NCI-H510A treated with DMSO at 0.1 percent for 48 hours (cell line): ENCODE measurements around the gene RALY.
A peak's percentile ranks its signal among the peaks of the same experiment; 100 is the strongest.
"Not testable (repeated sequence)": the region's sequence is repeated elsewhere in the genome, so short reads cannot be mapped to it uniquely, and the experiment has no call there.

Experiments used
- DNase-seq: peaks from one replicate; lab custom pipeline; 2025; lab: John Stamatoyannopoulos, UW

The RALY gene

DNA sequence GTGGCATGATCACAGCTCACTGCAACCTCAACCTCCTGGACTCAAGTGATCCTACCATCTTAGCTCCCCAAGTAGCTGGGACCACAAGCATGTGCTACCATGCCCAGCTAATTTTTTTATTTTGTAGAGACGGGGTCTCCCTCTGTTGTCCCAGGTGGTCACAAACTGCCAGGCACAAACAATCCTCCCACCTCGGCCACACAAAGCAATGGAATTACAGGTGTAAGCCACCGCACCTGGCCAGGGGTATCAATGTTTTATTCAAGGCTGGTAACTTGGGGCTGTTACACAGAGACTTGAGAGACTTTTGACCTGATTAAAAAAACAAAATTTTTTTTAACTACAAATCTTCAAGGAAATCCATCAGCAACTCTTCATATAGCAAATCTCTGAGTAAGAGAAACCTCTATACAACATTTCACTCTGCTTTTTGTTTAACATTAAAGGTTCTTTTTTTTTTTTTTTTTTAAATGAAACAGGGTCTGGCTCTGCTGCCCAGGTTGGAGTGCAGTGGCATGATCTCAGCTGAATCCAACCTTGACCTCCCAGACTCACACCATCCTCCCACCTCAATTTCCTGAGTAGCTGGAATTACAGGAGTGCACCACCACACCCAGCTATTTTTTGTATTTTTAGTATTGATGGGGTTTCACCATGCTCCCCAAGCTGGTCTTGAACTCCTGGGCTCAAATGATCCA is 112.4 kb downstream of the RALY start:
- DNase-seq = no peak

DNA sequence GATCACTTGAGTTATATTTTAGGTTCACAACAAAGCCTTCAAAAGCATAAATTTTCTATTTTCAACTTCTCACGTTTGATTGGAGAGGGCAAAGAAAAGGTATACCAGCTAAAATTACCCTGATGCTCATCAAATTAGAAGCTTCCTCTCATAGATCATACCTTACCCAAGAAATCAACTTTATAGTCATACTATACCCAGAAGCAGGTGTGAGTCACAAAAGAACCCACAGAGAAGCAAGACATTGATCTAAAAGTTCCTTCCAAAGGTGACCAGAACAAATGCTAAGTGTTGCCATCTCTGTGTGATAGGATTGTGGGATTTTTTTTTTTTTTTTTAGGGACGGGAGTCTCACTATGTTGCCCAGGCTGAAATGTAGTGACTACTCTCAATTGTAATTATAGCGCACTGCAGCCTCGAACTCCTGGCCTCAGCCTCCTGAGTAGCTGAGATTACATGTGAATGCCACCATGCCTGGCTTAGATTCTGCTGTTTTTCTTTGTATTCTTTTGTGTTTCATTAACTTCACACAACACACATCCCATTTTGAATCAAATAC is 115.0 kb downstream of the RALY start:
- no peak for DNase-seq

DNA sequence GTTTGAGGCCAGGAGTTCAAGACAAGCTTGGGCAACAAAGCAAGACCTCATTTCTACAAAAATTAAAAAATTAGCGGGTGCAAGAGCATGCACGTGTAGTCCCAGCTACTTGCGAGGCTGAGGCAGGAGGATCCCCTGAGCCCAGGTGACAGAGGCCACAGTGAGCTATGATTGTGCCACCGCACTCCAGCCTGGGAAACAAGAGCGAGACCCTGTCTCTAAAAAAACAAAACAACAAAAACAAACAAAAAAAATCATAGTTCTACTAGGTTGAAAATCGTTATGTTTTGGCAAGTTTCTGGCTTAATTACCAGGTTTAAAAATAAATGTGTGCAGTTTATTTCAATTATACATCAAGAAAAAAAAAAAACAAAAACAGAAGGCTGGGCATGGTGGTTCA is 115.7 kb downstream of the RALY start:
- no peak for DNase-seq

DNA sequence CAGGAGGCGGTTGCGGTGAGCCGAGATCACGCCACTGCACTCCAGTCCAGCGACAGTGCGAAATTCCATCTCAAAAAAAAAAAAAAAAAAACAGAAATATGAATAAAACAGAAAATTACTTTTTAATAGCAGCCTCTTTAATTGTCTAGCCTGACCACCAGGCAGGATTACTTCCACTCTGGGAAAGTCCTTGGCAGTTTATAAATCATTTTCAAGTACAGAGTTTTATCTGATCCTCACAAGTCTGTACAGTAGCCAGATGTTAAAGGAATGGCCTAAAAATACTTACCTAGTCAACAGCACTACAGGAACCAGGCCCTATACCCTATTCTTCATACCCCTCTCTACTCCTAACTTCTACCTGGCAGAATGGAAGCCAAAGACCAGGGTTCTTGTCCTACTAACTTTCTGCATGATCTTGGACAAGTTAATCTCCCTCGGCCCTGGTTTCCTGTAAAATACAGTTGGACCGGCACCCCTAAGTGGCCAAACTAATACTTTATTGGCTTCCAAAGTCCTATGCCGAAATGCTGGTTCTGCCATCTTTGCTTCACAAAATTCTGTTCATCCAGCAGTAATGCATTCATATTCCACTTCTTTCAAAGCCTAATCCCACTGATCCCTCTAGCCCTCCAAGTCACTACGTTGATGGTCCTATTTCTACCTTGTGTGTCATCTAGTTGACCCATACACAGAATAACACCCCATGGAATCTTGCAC is 116.5 kb downstream of the RALY start:
- DNase-seq = no peak

DNA sequence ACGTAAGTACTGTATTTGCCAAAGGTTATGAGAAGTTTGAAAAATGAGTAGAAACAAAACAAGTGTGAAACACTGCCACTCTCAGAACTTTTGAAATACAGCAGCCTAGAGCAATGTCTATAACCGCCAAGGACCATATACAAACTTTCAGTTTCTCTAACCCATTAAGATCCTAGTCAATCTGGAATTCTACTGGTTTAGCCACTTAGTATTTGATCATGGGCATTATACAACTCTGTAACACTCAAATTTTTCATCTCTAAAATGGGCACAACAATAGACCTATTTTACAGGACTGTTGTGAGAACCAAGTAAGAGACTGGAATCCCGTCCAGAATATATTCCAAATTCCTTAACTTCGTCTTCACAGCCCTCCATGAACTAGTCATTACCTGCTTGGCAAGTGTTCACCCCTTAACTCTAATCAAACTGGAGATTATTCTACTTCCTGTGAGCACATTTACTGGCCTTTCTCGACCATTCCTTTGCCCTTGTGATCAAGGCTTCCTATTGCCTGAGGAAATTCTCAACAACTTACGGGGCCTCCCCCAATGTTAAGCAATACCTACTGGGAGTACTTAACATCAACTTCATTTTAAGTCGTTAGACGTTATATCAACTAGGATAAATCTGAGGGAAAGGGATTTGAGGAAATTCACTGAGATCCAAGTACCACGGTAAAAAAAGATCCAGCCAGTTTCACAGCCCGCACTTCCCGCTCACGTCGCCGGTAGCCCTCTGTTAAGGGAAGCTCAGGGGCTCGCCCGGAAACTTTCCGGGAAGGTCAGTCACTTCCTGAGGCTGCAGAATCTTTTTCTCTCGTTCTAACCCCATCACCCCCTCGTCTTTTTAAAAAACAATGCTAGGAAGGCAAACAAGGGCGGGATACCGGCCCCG is 117.3 kb downstream of the RALY start:
- no peak for DNase-seq

DNA sequence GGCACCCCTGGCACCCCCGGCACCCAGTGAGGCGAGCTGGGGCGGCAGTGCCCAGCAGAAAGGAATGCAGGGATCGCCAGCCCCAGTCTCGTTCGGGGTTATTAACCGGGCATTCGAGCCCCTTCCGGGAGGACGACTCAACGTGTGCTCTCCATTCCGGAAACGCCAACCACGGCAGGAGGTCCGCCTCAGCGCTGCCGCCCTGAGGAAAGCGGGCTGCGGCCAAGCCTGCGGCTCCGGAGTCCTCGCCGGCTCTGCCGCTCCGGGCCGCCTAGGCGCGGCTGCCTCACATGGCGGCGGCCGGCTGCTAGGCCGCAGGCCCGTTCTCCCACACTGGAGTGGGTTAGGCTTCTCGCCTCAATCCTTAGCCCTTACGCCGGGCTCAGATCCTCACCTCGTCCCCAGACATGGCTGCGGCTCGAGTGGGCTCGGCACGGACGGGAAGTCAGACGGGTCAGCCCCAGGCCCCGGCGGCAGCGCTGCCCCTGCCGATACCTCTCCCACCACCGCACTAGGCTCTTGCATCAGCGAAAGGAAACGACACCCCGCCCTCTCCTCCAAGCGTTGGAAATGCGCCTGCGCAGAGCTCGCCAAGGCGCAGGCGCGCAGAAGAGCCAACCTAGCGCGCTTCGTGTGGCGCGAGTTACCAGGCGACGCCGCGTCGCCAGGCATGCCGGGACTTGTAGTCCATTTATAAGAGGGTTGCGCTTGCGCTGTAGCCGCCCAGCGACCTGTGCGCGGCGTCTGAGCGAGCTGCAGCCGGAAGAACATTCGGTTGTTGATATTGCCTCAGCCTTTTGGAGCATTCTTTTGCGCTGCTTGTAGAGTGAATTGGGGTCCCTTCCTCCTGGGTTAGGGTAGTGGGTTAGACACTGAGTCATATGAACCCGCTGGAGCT is 118.2 kb downstream of the RALY start, which contains the start of gene EIF2S2:
Gene EIF2S2, minus strand, starts transcription at position 542 of the 898 bp plus-strand sequence. Its CDS starts 133 bp downstream, at position 409.
- DNase-seq = peak; percentile 98

DNA sequence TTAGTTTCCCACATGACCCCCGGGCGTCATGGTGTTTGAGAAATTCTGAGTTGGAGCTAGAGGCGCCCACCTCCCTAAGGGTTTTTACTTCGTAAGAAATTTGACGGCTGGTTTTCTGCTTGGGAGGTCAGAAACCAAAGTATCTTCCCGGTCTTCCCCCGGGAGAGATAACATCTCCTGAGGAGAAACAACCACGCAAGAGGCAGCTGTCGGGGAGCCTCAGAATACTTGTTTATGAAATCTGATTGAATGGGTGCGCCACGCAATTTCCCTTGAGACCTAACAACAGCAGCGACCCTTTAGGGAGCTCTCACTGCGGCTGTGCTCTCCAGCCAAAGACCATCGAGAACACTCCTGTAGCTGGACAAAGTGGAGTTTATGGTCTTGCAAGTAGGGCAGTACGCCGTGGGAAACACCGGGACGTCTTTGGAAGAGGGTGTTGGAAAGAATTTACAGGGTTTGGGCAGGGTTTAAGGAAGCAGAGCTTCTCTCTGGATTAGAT is 118.9 kb downstream of the RALY start:
- peak; percentile 73 for DNase-seq

DNA sequence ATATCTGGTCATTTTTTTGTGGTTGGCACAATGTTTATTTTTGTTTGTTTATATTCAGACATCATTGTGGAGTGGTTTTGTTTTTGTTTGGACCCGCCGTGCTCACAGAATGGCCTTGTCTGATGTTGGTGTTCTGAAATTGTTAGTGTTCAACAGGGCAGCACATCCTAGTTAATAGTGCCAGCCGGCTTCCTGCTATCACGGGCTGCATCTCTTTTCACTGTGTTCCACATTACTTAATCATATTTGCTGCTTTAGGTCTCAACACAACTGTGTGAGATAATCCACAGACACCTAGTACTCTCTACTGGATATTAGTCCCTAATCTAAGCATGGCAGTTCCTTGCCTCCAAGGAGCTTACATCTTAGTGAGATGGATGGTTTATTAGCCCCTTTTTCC is 121.1 kb downstream of the RALY start:
- DNase-seq = no peak

DNA sequence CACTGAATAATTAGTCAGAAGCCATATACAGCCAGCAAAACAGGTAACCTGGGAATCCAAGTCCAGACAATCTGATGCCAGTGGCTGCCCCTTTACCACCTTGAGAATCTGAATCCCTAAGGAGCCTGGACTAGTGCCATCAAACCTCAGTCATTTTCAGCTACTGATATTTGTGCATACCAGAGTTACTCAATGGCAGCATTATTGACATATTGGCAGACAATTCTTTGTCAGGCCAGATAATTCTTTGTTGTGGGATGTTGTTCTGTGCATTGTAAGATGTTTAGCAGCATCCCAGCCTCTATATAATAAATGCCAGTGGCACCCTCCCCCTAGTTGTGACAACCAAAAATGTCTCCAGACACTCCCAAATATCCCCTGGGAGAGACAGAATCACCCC is 121.5 kb downstream of the RALY start:
- no peak for DNase-seq

DNA sequence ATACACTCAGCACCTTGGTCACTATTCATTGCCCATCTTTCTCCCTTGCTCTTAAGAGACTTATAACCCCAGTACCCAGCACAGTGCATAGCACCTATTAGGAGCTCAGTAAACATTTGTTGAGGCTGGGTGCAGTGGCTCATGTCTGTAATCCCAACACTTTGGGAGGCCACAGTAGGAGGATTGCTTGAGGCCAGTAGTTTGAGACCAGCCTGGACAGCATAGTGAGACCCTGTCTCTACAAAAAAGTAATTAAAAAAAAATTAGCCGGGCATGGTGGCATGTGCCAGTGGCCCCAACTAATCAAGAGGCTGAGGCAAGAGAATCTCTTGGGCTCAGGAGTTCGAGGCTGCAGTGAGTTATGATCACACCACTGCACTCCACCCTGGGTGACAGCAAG is 126.5 kb downstream of the RALY start:
- DNase-seq = no peak

DNA sequence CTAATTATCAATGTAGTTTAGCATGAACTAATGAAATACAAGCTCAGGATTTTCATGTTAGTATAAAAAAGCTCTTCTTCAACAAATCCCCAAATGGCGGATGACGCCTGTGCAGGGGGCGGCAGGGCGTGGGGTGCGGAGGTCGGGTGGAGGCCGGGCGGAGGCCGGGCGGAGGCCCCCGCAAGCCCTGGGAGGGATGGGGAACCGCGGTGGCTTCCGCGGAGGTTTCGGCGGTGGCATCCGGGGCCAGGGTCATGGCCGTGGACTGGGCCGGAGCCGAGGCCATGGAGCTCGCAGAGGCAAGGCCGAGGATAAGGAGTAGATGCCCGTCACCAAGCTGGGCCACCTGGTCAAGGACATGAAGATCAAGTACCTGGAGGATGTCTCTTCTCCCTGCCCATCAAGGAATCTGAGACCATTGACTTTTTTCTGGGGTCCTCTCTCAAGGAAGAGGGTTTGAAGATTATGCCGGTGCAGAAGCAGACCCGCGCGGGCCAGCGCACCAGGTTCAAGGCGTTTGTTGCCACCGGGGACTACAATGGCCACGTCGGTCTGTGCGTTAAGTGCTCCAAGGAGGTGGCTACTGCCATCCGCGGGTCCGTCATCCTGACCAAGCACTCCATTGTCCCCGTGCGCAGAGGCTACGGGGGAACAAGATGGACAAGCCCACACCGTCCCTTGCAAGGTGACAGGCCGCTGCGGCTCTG is 128.7 kb downstream of the RALY start:
- no peak for DNase-seq

DNA sequence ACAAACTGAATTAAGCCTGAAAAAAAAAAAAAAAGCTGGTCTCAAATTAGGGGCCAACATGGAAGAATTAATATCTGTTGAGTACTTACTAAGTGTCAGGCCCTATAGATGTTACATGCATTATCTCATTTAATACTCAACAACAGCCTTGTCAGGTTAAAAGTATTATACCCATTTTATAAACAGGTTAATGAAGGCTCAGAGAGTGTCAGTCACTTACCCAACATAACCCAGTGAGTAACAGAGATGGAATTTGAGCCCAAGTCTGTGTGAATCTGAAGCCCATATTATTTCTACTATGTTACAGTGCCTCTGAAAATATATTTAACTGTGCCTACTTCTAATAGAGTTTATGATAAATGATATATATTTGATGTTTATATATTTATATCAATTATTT is 129.6 kb downstream of the RALY start:
- no peak for DNase-seq

DNA sequence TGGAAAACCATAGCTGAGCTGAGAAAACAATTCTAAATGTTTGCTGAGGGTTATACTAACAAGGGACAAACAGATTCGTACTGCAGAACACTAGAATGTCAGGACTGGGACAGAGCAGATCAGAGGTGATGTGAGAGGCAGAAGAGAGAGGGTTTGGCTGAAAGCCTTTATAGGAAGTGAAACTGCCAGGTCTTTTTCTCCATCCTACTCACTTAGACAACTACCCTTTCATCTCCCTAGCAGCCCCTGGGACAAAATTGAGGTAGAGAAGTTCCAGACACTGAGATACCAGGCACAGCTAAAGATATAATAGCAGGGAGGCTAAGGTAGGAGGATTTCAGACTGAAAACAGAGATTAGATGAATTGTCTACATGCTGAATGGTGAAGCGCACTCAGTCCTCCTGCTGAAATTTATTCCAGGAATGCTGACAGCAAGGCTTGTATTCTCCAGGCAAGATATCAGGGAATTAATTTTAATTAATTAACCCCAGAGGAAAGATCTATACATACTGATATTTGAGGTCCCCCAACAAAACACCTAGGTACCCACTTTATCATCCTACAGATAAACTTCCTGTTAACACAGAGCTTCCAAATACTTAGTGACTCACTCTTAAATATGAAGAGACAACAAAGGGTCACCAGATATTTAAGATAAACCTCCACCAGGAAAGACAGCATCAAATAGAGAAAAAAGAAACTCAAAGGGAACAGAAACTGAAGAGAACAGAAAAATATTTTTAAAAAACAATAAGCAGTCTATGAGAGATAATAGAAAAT is 130.9 kb downstream of the RALY start:
- DNase-seq = no peak

DNA sequence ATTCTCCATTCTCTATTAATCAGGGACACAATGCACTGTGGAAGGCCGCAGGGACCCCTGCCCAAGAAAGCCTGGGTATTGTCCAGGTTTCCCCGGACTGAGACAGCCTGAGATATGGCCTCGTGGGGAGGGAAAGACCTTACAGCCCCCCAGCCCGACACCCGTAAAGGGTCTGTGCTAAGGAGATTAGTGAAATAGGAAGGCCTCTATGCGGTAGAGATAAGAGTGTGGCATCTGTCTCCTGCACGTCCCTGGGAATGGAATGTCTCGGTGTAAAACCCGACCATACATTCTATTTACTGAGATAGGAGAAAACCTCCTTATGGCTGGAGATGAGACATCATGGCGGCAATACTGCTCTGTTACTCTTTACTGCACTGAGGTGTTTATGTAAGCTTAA is 134.1 kb downstream of the RALY start:
- DNase-seq = no peak

DNA sequence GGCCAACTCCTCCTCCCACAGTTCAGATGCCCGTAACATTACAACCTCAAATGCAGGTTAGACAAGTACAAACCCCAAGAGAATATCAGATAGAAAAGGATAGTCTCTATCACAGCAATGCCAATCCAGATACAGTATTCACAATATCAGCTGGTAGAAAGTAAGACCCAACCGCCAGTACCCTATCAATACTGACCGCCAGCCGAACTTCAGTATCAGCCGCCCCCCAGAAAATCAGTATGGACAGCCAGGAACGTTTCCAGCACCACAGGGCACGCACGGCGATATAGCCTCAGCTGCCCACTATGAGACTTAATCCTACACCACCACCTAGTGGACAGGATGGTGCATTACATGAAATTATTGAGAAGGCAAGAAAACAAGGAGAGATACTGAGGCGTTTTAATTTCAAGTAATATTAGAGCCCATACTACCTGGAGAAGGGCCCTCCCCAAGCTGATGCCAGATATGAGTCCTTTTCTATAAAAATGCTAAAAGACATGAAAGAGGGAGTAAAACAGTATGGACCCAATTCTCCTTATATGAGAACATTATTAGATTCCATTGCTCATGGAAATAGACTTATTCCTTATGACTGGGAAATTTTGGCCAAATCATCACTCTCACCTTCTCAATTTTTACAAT is 135.9 kb downstream of the RALY start:
- DNase-seq = peak; percentile 79

DNA sequence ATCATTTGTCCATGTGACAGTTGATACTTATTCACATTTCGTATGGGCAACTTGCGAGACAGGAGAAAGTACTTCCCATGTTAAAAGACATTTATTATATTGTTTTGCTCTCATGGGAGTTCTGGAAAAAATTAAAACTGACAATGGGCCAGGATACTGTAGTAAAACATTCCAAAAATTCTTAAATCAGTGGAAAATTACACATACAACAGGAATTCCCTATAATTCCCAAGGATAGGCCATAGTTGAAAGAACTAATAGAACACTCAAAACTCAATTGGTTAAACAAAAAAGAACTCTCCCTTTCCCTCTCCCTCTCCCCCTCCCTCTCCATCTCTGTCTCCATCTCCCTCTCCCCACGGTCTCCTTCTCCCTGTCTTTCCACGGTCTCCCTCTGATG is 137.8 kb downstream of the RALY start:
- DNase-seq = no peak

DNA sequence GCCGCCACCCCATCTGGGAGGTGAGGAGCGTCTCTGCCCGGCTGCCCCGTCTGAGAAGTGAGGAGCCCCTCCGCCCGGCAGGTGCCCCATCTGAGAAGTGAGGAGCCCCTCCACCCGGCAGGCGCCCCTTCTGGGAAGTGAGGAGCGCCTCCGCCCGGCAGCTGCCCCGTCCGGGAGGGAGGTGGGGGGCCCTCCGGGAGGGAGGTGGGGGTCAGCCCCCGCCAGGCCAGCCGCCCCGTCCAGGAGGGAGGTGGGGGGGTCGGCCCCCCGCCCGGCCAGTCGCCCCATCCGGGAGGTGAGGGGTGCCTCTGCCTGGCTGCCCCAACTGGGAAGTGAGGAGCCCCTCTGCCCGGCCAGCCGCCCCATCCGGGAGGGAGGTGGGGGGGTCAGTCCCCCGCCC is 138.8 kb downstream of the RALY start:
- not testable (repeated sequence) for DNase-seq

DNA sequence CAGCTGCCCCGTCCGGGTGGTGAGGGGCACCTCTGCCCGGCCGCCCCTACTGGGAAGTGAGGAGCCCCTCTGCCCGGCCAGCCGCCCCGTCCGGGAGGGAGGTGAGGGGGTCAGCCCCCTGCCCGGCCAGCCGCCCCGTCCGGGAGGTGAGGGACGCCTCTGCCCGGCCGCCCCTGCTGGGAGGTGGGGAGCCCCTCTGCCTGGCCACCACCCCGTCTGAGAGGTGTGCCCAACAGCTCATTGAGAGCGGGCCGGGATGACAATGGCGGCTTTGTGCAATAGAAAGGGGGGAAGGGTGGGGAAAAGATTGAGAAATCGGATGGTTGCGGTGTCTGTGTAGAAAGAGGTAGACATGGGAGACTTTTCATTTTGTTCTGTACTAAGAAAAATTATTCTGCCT is 139.2 kb downstream of the RALY start:
- not testable (repeated sequence) for DNase-seq

DNA sequence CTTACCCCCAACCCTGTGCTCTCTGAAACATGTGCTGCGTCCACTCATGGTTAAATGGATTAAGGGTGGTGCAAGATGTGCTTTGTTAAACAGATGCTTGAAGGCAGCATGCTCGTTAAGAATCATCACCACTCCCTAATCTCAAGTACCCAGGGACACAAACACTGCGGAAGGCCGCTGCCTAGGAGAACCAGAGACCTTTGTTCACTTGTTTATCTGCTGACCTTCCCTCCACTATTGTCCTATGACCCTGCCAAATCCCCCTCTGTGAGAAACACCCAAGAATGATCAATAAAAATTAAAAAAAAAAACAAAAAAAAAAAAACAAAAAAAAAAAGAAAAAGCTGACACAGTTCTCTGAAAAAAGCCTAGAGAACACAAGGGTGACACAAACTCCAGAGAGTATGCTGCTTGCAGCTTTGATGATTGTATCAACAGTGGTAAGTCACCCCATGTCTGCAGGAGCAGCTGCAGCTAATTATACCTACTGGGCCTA is 139.7 kb downstream of the RALY start:
- DNase-seq = not testable (repeated sequence)
